PC-9 (cell line): ENCODE results near the gene ARL8A. TPM values are rescaled to one million over a fixed set of nuclear protein-coding genes. Genes with fewer than 3 reads are reported as not detected.

ENCODE experiments used
- BruUV-seq: library from RNA; stranded (reverse); fragments of 400-500 nt; replicated peaks from 2 replicates; lab custom pipeline; 2021; lab: Mats Ljungman, UMichigan
- CTCF ChIA-PET: fragments of 300-600 bp; sonication (Branson Sonifier 250); formaldehyde crosslinking; loops from one replicate; lab custom pipeline; 2022; ENCODE audit warnings: antibody characterized with exemption; lab: Charles Lee
- POLR2A ChIA-PET: fragments of 300-600 bp; sonication (Branson Sonifier 250); formaldehyde crosslinking; loops from one replicate; lab custom pipeline; 2022; ENCODE audit warnings: antibody characterized with exemption; ENCODE audit not compliant: unreplicated experiment; lab: Charles Lee
- DNase-seq, 2 experiments: peaks; one replicate each; pipeline versions ENCODE4 v3.0.0 to v3.0.0-alpha.2; 2015 to 2022; ENCODE audit warnings: mixed read lengths in 1 of 2
- H2AFZ ChIP-seq: fragments of 200-600 bp; sonication (generic); 2 replicates; pipeline ENCODE4 v1.8.1; 2017; ENCODE audit warnings: antibody characterized with exemption
- H3F3A ChIP-seq: fragments of 200-600 bp; sonication (generic); 2 replicates; pipeline ENCODE4 v1.8.1; 2017; ENCODE audit warnings: antibody characterized with exemption, mild to moderate bottlenecking, low read depth; ENCODE audit not compliant: insufficient read depth
- H3K27ac ChIP-seq: fragments of 200-600 bp; sonication (generic); 2 replicates; pipeline ENCODE4 v1.6.1; 2016; ENCODE audit warnings: mixed run types
- H3K27me3 ChIP-seq: fragments of 200-600 bp; sonication (generic); 2 replicates; pipeline ENCODE4 v1.6.1; 2016; ENCODE audit warnings: low read depth, mixed run types; ENCODE audit not compliant: insufficient read depth
- H3K36me3 ChIP-seq: fragments of 200-600 bp; sonication (generic); 2 replicates; pipeline ENCODE4 v1.6.1; 2016; ENCODE audit warnings: low read depth, mixed run types
- H3K4me1 ChIP-seq: fragments of 200-600 bp; sonication (generic); replicated peaks from 2 replicates; pipeline ENCODE4 v1.6.1; 2016; ENCODE audit warnings: mixed run types; ENCODE audit not compliant: insufficient read depth
- H3K4me2 ChIP-seq: fragments of 200-600 bp; sonication (generic); 2 replicates; pipeline ENCODE4 v1.6.1; 2017; ENCODE audit warnings: mixed run types
- H3K4me3 ChIP-seq: fragments of 200-600 bp; sonication (generic); 2 replicates; pipeline ENCODE4 v1.6.1; 2016; ENCODE audit warnings: mixed run types
- H3K79me2 ChIP-seq: fragments of 200-600 bp; sonication (generic); 2 replicates; pipeline ENCODE4 v1.6.1; 2017; ENCODE audit warnings: low read depth, mixed run types
- H3K9me2 ChIP-seq: fragments of 200-600 bp; sonication (generic); 2 replicates; pipeline ENCODE4 v1.8.1; 2017; ENCODE audit warnings: mild to moderate bottlenecking; ENCODE audit not compliant: insufficient read depth
- H3K9me3 ChIP-seq: fragments of 200-600 bp; sonication (generic); 2 replicates; pipeline ENCODE4 v1.8.1; 2016; ENCODE audit warnings: low read depth; ENCODE audit not compliant: insufficient read depth
- H4K20me1 ChIP-seq: fragments of 200-600 bp; sonication (generic); 2 replicates; pipeline ENCODE4 v1.8.1; 2017; ENCODE audit not compliant: insufficient read depth
- EZH2 ChIP-seq: fragments of 200-600 bp; sonication (generic); IDR thresholded peaks from 2 replicates; pipeline ENCODE4 v1.8.0; 2017; ENCODE audit warnings: antibody characterized with exemption, low read depth
- intact Hi-C: fragments of 100-400 bp; cut with micrococcal nuclease; formaldehyde crosslinking; loops from one replicate; pipeline ENCODE4 v1.10.0; 2022; ENCODE audit not compliant: unreplicated experiment
- total RNA-seq: library from RNA; stranded (reverse); gene quantifications from 2 replicates; pipeline ENCODE4 v1.2.3, GENCODE V29; 2021
- TF ChIP-seq, protein P1 (sequence below): fragments of 200-600 bp; sonication (generic); conservative IDR thresholded peaks from 2 replicates; pipeline ENCODE4 v1.6.1; 2017; ENCODE audit warnings: mixed run types, antibody characterized with exemption, mild to moderate bottlenecking, moderate library complexity

ARL8A gene
- total RNA-seq, 1 experiment from 2014 or later: 42.6 TPM

DNA sequence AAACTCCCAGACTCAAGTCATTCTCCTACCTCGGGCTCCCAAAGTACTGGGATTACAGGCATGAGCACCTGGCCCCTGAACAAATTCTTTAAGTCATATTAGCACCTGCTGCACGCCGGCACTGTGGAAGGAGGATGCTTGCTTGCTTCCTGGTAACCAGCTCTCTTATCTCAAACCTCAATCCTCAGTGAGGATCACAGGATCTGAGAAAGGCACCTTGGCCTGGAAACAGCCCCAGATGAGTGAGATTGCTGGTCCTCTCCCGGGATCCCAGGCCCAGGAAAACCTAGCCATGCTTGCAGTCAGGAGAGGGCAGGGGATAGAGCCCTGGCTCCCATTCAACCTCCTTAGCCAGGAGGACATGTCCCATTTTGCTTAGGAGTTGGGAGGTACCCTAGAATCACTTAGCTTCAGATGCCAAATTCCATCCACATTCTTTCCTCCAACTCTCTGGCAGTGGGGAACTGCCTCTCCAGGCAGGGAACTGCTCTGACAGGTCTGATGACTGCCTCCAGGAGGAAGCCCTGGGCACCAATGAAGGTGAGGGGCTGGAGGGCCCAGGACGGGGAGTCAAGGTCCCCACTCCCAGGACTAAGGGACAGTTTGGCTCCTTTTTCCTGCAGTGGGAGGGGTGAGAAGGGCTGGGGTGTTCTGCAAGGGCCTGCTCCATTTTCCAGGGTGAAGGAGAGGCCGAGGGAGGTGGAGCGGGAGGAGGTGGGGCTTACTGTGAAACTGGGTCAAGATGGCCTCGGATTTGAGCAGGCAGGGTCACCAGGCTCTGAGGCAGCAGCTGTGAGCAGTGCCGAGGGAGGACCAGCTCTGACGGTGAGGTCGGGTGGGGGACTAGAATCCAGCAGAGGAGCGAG, 12.3 kb downstream of the ARL8A start:
- no TSS peak for BruUV-seq

DNA sequence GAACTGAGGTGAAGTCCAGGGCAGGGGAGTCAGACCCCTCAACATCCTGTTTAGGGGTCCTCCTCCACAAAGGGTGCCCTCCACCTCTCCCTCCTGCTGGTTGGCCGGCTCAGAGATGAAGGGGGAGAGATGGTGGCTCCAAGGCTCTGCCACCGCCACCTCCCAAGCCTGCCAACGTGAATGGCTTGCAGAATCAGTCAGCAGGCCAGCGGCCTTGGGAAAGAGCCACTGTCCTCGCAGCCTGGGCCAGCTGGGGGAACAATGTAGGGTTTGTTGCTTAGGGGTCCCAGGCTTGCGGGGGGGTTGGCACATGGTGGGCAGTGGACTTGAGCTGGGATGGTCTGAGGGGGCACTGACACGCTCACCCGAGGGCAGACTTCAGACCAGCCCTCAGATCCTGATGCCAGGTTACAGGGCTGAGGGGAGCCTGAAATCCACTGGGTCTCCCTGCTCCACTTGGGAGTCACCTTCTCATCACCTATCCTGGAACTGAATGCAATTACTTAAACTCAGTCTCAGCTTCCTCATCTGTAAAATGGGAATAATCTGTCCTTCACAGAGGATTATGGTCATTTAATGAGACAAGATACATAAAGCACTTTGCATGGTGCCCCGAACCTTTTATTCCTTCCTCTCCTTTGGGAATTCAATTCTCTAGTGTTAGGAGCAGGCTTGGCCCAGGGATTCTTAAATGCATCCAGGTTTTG, 13.6 kb downstream of the ARL8A start:
- no peak overlapping the region for H3K27ac ChIP-seq
- ChIA-PET POLR2A (no interaction called here), CTCF (no interaction called here)

More for the DNA sequence above, 12.3 kb downstream of the ARL8A start:
- no peaks in the 10 kb centered on the region for H3K9me2 ChIP-seq
- peaks cover 23% of the 10 kb centered on the region for H3F3A ChIP-seq
- H3K27me3 ChIP-seq: no peaks in the 10 kb centered on the region
- no peaks in the 10 kb centered on the region for H3K79me2 ChIP-seq
- TF ChIP-seq, protein P1, sequence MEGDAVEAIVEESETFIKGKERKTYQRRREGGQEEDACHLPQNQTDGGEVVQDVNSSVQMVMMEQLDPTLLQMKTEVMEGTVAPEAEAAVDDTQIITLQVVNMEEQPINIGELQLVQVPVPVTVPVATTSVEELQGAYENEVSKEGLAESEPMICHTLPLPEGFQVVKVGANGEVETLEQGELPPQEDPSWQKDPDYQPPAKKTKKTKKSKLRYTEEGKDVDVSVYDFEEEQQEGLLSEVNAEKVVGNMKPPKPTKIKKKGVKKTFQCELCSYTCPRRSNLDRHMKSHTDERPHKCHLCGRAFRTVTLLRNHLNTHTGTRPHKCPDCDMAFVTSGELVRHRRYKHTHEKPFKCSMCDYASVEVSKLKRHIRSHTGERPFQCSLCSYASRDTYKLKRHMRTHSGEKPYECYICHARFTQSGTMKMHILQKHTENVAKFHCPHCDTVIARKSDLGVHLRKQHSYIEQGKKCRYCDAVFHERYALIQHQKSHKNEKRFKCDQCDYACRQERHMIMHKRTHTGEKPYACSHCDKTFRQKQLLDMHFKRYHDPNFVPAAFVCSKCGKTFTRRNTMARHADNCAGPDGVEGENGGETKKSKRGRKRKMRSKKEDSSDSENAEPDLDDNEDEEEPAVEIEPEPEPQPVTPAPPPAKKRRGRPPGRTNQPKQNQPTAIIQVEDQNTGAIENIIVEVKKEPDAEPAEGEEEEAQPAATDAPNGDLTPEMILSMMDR: no peak
- TF ChIP-seq EZH2: no peak
- ChIA-PET POLR2A (interaction anchor here (0.5 to 1.2 kb wide), 6 partner anchors 75 to 1451 kb away, joined by 3 to 9 read pairs (median 4); partner anchors contain the start of gene ELF3), CTCF (interaction anchor here (0.5 to 0.6 kb wide), 2 partner anchors 67 to 163 kb away, joined by 3 read pairs; no protein-coding TSS in a partner anchor)
- no peaks in the 10 kb centered on the region; the same call in 1 of the 2 replicates for H4K20me1 ChIP-seq
- DNase-seq: peak; percentile 57 to 62
- no peak overlapping the region for H2AFZ ChIP-seq
- peaks cover 12% of the 10 kb centered on the region for H3K4me1 ChIP-seq
- peak overlapping the region; percentile 27; the same call in 1 of the 2 replicates for H3K27ac ChIP-seq
- H3K4me3 ChIP-seq: no peak overlapping the region
- intact Hi-C loops: no loop called here
- no peak overlapping the region for H3K4me2 ChIP-seq
- 0 out of 2 replicates have a peak, but pooled peaks cover 6% of the 10 kb centered on the region for H3K36me3 ChIP-seq
- H3K9me3 ChIP-seq: no peaks in the 10 kb centered on the region

More for the DNA sequence above, 13.6 kb downstream of the ARL8A start:
- H3K9me2 ChIP-seq: no peaks in the 10 kb centered on the region
- no peak overlapping the region for H2AFZ ChIP-seq
- H3K79me2 ChIP-seq: no peaks in the 10 kb centered on the region
- no peak overlapping the region for H3K4me2 ChIP-seq
- no peak for TF ChIP-seq EZH2
- TF ChIP-seq, protein P1: no peak
- intact Hi-C loops: no loop called here
- H3K27me3 ChIP-seq: no peaks in the 10 kb centered on the region
- H3K4me1 ChIP-seq: peaks cover 12% of the 10 kb centered on the region
- no peaks in the 10 kb centered on the region for H3K9me3 ChIP-seq
- no peak overlapping the region for H3K4me3 ChIP-seq
- peaks cover 17% of the 10 kb centered on the region for H3F3A ChIP-seq
- TSS peak; percentile 35 for BruUV-seq
- H4K20me1 ChIP-seq: no peaks in the 10 kb centered on the region; the same call in 1 of the 2 replicates
- no peak for DNase-seq
- 0 out of 2 replicates have a peak, but pooled peaks cover 6% of the 10 kb centered on the region for H3K36me3 ChIP-seq
